HG03432 (cell line): ENCODE results near the gene SLC5A9.

Source experiments
- ATAC-seq: cut with Tn5 transposase; IDR thresholded peaks from one replicate; pipeline ENCODE4 v1.9.1; 2021; ENCODE audit warnings: mild to moderate bottlenecking, moderate library complexity; ENCODE audit not compliant: unreplicated experiment

SLC5A9 gene

GRCh38 chr1:48222501-48223242 is at the start of gene SLC5A9:
SLC5A9 (plus strand) TSS chr1:48222716; CDS start chr1:48222737, 21 bp downstream.
- no peak for ATAC-seq

DNA sequence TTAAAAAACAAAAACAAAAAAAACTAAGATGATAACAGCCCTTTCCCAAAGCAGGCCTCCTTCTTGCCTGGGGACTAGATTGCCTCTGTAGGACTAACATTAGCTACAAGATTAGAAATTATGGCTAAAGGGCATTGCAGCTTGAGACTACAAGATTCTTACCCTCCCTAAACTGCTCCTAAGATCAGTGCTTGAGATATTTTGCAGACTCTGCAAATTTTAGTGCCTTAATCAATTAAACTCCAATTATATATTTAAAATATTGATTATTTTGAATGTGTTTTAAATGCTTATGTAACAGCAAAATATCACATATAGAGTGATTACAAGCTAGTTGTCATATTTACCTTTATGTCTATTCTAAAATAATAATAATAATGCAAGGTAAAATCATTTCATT is 47.4 kb upstream of the SLC5A9 start:
- ATAC-seq: no peak

DNA sequence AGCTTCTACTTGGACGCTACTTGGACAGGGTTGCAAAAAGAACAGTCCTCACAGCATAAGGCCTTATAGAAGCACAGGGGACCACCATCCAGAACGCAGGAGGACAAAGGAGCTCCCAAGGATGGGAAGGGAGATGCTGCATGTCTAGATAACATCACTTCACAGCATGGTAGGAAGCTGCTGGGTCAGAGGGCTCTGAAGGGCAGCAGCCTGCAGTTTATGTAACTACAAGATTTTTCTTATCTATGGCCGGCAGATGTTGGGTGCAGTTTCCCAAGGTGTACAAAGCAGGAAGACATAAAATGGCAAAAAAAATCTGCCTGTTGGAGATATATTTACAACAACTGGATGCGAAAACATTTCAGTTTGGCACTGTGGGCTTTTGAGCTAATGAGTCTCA is 45.3 kb upstream of the SLC5A9 start:
- ATAC-seq: no peak

GRCh38 chr1:48181669-48182367 is 40.7 kb upstream of the SLC5A9 start:
- ATAC-seq: peak; percentile 32

GRCh38 chr1:48182439-48182838 is 40.1 kb upstream of the SLC5A9 start:
- peak; percentile 89 for ATAC-seq

- no peak for ATAC-seq
These were observed 36.1 kb upstream of the SLC5A9 start for GRCh38 chr1:48186306-48186839.

GRCh38 chr1:48187969-48188563 is 34.5 kb upstream of the SLC5A9 start:
- no peak for ATAC-seq

- no peak for ATAC-seq
These were observed 31.6 kb upstream of the SLC5A9 start for GRCh38 chr1:48190881-48191280.

DNA sequence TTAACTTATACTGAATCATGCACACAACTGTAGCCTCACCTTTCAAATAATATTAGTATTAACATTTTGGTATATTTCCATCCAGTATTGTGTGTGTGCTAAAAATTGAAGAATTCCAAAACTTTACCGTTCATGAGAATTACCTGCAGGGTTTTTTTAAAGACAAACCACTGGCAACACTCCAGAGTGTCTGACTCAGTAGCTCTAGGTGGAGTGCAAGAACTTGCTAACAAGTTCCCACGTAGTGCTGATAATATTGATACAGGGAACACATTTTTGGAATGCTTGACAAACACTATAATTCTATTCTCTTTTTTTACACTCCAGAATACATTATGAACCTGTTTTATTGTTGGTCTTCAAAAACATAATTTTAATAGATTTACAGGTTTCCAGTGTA is 27.7 kb upstream of the SLC5A9 start:
- no peak for ATAC-seq

DNA sequence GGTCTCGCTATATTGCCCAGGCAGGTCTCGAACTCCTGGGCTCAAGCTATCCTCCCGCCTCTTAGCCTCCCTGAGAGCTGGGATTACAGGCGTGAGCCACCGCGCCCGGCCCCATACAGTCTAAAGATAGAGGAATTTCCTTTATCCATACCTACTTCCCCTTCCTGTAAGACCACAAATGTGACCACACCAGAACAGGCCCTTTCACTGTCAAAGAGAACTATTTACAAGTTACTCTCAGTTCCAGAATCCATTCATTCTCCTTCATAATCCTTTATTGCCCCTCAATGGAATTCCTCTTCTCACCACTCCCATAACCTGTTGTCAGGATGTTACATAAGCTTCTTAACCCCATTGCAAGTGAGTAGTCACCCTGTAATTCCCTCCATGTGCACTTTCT is 26.3 kb upstream of the SLC5A9 start:
- ATAC-seq: no peak

DNA sequence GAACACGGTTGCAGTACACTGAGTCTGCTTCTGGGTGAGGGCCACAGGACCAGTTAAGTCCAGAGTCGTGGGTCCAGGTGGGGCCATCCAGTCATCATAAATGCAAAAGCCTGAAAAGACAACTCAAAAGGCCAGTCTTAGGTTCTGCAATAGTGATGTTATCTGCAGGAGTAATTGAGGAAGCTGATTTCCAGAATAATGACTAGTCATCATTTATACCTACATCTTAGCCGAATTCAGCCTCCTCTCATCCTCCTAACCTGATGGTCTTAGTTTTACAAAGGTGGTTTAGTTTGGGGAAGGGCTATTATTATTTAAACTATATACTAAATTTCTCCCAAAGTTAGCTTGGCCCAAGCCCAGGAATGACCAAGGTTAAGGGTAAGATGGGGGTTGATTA is 23.5 kb upstream of the SLC5A9 start:
- ATAC-seq: no peak

DNA sequence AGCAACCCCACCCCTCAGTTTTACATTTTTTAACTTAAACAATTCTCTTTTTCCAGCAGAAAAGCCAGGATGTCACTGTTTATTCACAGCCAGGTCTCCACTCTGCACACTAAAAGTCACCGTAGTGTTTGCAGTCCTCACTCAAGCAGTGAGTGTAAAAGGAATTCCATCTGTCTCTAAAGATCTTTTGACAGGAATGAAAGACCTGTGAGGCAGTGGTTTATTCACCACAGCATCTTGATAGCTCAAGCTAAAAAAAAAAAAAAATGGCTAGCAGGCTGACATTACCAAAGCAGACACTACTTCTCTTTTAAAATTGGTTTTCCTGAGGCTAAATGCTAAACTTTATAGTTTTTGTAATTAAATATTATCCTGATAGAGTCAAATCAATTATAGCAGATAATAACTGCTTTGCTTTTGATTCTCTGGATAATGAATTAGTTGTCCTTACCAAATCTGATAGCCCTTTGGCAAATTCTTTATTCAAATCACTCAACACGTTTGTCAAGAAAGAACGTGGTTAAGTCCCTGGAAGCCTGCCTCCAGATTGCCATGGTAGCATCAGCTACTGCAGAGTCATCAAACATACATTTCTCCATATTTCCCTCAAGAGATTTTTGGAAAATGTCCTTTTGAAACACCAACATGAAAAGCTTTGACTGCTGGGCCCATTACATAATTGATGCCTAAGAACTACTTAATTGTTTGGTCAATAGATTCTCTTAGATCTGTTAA is 22.2 kb upstream of the SLC5A9 start:
- no peak for ATAC-seq

DNA sequence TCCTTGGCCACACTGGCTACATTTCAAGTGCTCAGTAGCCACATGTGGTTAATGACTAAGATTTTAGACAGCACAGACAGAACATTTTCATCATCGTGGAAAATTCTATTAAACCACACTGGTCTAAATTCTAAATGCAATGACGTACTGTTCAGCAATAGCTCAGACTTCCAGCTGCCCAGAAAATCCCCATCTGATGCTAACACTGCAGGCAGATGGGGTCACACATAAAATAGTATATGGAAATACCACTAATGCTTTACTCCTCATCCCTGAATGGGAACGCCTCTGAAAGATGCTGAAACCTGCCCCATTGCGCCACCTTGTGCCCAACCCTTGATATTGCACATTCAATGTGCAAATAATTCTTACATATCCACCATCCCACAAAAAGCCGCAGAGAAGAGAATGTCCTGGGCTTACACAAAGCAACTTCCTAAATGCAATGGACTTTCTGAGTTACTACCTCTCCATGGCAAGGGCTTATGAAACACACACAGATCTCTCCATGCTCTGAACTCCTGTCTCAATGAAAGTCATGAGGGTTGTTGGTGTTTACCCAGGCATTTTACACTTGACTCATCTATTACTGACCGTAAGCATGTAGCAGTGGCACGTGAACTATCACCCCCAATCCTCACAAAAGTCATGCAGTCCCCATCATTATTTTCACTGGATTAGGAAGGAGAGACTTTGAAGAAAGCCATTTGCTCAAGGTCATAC is 20.3 kb upstream of the SLC5A9 start:
- no peak for ATAC-seq

DNA sequence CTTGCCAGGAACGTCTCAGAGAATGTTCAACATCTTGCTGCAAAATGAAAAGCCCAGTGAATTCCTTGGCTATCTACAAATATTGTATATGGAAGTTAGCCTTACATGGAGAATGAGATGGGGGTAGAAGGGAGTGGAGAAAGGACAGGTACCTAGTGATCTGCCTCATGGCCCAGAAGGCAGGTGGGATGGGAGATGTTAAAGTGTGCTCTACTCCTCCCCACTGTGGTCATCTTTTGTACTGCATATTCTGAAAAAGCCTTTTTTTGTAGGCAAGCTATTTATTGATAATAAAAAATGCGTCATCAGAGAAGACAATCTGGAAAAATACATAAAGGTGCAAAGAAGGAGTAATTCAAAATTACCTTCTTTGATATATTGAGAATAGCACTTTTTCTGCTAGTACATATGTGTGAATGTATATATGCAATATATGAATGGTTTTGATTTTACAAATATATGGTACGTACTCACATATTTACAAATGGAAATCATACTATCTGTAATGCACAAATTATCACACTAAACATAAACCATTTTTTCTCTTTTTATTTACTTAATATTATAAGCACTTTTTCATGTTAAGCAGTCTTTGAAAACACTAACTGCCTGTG is 19.1 kb upstream of the SLC5A9 start:
- ATAC-seq: peak; percentile 71

GRCh38 chr1:48205522-48205921 is 17.0 kb upstream of the SLC5A9 start:
- ATAC-seq: no peak

- ATAC-seq: no peak
These were observed 16.1 kb upstream of the SLC5A9 start for GRCh38 chr1:48206371-48206770.

DNA sequence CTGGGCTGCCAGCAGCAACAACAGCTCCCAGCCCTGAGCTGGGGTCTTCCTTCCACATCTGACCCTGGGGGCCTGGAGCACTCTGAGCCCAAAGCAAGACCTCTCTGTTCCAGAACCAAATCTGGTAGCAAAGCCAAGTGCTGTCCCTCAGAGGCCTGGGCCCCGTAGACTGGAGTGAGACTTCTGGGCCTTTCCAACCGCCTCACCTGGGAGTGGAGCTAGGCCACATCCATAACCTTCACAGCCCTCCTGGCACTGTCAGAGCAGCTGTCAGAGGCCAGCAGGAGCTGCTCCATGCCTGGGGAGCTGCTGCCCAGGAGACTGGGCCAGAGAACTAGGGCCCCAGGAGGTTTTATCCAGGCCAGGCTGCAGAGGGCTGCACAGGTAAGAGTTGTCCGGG is 15.4 kb upstream of the SLC5A9 start:
- ATAC-seq: no peak

- ATAC-seq: no peak
These were observed 14.9 kb upstream of the SLC5A9 start for GRCh38 chr1:48207536-48208075.

DNA sequence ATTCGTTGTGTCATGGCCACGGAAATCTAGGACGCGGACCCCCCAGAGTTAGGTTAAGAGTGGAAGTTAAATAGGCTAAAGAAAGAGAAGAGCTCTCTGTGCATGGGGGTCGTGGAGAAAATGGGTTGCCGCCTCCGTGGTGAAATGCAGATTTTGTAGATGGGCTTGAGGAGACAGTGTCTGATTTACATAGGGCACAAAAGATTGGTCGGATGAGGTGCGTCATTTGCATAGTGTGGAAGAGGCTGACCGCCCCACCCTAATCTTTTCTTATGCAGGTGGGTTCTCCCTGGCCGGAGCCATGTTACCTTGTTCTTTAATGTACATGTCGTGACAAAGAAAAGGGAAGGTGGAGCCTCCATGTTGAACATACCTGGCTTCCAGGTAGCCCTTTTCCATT is 14.3 kb upstream of the SLC5A9 start:
- ATAC-seq: no peak

GRCh38 chr1:48208652-48209051 is 13.9 kb upstream of the SLC5A9 start:
- ATAC-seq: no peak
